ENCODE measurements around the gene RNASE8. TPM values are rescaled to one million over a fixed set of nuclear protein-coding genes. Genes with fewer than 3 reads are reported as not detected.

The RNASE8 gene
- total RNA-seq, 1 experiment from 2014 or later = not detected

DNA sequence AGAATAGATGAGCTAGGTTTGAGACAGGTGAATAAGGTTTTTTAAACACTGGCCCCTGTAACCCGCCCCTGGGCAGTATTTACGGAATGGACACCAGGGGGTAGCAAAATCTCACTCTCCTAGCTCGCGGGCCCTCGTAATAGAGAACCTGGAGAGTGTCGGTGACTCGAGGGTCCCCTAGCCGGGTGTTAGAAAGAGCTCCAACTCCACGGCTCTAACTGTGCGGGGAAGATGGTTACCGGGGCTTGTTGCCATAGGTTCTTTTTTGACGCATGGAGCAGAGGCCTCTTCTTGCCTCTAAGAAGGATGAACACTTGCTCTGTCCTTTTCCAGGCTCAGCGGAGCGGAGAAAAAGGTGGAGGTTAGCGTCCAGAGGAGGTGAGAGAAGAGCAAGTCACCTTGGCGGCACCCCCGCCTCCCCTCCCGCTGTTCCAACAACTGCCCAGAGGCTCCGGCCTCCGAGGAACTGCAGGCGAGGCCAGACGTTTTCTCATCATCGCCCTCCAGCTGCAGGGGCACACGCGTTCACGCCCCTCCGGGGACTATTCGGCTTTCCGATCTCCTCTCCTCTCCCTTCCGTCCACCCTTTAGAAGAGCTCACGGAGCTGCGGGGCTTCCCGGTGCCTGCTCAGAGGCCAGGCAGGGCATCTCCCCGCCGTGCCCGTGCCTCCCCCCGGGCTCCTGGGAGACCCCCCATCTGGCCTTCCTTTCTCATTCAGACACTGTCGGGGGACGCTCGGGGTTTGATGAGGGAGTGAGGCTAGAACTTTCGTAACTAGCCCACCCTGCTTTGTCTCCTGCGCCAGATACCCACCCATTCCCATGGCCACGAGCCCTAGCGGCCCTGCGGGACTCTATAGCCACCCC lies 11.1 kb downstream of the RNASE8 start:
- ATAC-seq = peak; percentile 59
- intact Hi-C loops (cut with micrococcal nuclease) = loop anchor here (1.0 kb wide), 1 partner anchor 36 kb away; no protein-coding TSS in a partner anchor
- Histone ChIP-seq H3K27me3 (ENCODE audit: low read length) (peaks cover 60% of the 10 kb centered on the region), H3K79me2 (ENCODE audit: low read length) (no peaks in the 10 kb centered on the region), H3K9ac (ENCODE audit: low read length) (no peak overlapping the region), H4K20me1 (ENCODE audit: low read length) (no peaks in the 10 kb centered on the region), H3K4me2 (ENCODE audit: low read length) (peak overlapping the region; percentile 93), H3K4me3 (ENCODE audit: low read length) (peak overlapping the region; percentile 72; the same call in 1 of the 2 replicates), H3K4me1 (ENCODE audit: insufficient read depth, low read length) (peaks cover 6% of the 10 kb centered on the region; the same call in 1 of the 2 replicates), H3K9me2 (replicated peaks; ENCODE audit: low read length) (no peaks in the 10 kb centered on the region), H2AFZ (ENCODE audit: low read length) (peak overlapping the region; percentile 63), H3K9me3 (ENCODE audit: low read length) (no peaks in the 10 kb centered on the region), H3F3A (ENCODE audit: low read length, unreplicated experiment) (no peaks in the 10 kb centered on the region), H3K36me3 (ENCODE audit: low read depth, low read length) (no peaks in the 10 kb centered on the region), H3K27ac (ENCODE audit: low read length) (no peak overlapping the region)
- TF ChIP-seq, protein P1, sequence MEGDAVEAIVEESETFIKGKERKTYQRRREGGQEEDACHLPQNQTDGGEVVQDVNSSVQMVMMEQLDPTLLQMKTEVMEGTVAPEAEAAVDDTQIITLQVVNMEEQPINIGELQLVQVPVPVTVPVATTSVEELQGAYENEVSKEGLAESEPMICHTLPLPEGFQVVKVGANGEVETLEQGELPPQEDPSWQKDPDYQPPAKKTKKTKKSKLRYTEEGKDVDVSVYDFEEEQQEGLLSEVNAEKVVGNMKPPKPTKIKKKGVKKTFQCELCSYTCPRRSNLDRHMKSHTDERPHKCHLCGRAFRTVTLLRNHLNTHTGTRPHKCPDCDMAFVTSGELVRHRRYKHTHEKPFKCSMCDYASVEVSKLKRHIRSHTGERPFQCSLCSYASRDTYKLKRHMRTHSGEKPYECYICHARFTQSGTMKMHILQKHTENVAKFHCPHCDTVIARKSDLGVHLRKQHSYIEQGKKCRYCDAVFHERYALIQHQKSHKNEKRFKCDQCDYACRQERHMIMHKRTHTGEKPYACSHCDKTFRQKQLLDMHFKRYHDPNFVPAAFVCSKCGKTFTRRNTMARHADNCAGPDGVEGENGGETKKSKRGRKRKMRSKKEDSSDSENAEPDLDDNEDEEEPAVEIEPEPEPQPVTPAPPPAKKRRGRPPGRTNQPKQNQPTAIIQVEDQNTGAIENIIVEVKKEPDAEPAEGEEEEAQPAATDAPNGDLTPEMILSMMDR (conservative IDR thresholded peaks at IDR 0.05; ENCODE audit: low read depth, low read length) = peak; percentile 68
- no peak for TF ChIP-seq EZH2 (IDR thresholded peaks at IDR 0.05; ENCODE audit: low read length, unreplicated experiment)
- DNase-seq = peak; percentile 61
- ChIA-PET POLR2A (ENCODE audit: unreplicated experiment) (no interaction called here), CTCF (interaction anchor here (0.6 to 1.6 kb wide), 7 partner anchors 8 to 54 kb away, joined by 3 to 34 read pairs (median 4); no protein-coding TSS in a partner anchor)
- no TSS peak for BruUV-seq (replicated peaks)

DNA sequence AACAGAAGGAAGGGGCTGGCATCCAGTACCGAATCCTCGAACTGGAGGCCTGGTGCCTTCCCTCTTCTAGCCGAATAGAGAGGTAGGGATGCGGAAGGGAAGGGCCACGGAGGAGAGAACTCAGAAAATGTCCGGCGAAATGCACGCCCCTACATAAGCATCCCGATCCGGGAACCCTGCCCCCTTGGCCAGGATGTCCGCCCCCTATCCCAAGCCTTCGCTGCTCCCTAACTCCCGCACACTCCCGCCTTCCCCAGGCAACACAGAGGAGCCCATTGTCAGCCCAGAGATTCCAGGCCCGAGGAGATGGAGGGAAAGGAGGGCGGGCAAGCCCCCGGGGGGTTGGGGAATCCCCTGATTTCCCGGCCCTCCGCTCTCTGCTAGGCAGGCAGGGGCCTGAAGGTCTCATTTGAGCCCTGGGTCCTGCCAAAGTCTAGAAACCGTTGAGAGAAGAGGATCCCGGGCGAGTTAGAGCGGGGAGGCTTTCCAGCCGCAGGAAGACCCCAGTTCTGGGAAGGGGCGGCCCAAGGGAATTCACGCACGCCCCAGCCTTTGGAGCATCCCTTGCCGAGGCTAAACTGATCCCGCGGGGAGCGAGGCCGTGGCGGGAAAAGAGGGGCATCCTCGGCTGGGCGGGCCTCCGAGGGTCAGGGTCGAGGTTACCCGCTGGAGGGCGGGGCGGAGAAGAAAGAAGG lies 11.9 kb downstream of the RNASE8 start:
- no TSS peak for BruUV-seq (replicated peaks)
- peak; percentile 4 for ATAC-seq
- POLR2A ChIA-PET (ENCODE audit: unreplicated experiment) = no interaction called here

More for the DNA sequence above, 11.9 kb downstream of the RNASE8 start:
- no peak overlapping the region for H3K27ac ChIP-seq (ENCODE audit: low read length)
- H3K36me3 ChIP-seq (ENCODE audit: low read depth, low read length) = no peaks in the 10 kb centered on the region
- H3K9me2 ChIP-seq (replicated peaks; ENCODE audit: low read length) = no peaks in the 10 kb centered on the region
- H3K4me2 ChIP-seq (ENCODE audit: low read length) = peak overlapping the region; percentile 93
- DNase-seq = no peak
- intact Hi-C loops (cut with micrococcal nuclease) = no loop called here
- CTCF ChIA-PET = interaction anchor here (1.1 to 1.6 kb wide), 3 partner anchors 35 to 54 kb away, joined by 4 to 34 read pairs (median 7); no protein-coding TSS in a partner anchor
- no peaks in the 10 kb centered on the region for H4K20me1 ChIP-seq (ENCODE audit: low read length)
- peak overlapping the region; percentile 63 for H2AFZ ChIP-seq (ENCODE audit: low read length)
- H3K27me3 ChIP-seq (ENCODE audit: low read length) = peaks cover 56% of the 10 kb centered on the region
- H3K79me2 ChIP-seq (ENCODE audit: low read length) = no peaks in the 10 kb centered on the region
- H3K4me3 ChIP-seq (ENCODE audit: low read length) = peak overlapping the region; percentile 72
- H3K9me3 ChIP-seq (ENCODE audit: low read length) = no peaks in the 10 kb centered on the region
- no peaks in the 10 kb centered on the region for H3F3A ChIP-seq (ENCODE audit: low read length, unreplicated experiment)
- TF ChIP-seq EZH2 (IDR thresholded peaks at IDR 0.05; ENCODE audit: low read length, unreplicated experiment) (peak; percentile 61), EZH2phosphoT487 (IDR thresholded peaks at IDR 0.05; ENCODE audit: borderline replicate concordance, low read length) (peak; percentile 46; the same call in 1 of the 2 replicates)
- TF ChIP-seq, protein P1 (conservative IDR thresholded peaks at IDR 0.05; ENCODE audit: low read depth, low read length) = no peak
- peaks cover 6% of the 10 kb centered on the region; the same call in 1 of the 2 replicates for H3K4me1 ChIP-seq (ENCODE audit: insufficient read depth, low read length)
- no peak overlapping the region for H3K9ac ChIP-seq (ENCODE audit: low read length)

Measured in PC-3 (cell line).